Natural killer cell treated with Interleukin-12 subunit alpha and Interleukin-12 subunit beta and Interleukin-15 and Interleukin-18, amount 100 ng/mL, for 72 hours (primary cell): ENCODE results near the gene WRAP73. TPM values are rescaled to one million over a fixed set of nuclear protein-coding genes. Genes with fewer than 3 reads are reported as not detected.

Experiments used
- ATAC-seq, 2 donors: fragments of 150-1000 bp; cut with Tn5 transposase in 1 of 2; sonication (Bioruptor Pico), chemical (Tn5 transposase) in 1 of 2; 2 replicates each; pipeline ENCODE4 v1.10.0; 2021
- DNase-seq: peaks from one replicate; pipeline ENCODE4 v3.0.0; 2022; ENCODE audit warnings: low spot score
- H3K27ac Mint-ChIP-seq, 2 donors: 1 replicate in 1 of 2; 2 replicates in 1 of 2; pipeline ENCODE4 v1.8.0; 2022; ENCODE audit warnings: mixed read lengths in 2 of 2, mild to moderate bottlenecking in 1 of 2, moderate library complexity in 1 of 2
- H3K27me3 Mint-ChIP-seq, 2 donors: 1 replicate in 1 of 2; 2 replicates in 1 of 2; pipeline ENCODE4 v1.8.0; 2022; ENCODE audit warnings: mixed read lengths in 2 of 2
- H3K36me3 Mint-ChIP-seq: one replicate; pipeline ENCODE4 v1.8.0; 2022; ENCODE audit warnings: mixed read lengths
- H3K4me1 Mint-ChIP-seq, 2 donors: 1 replicate in 1 of 2; 2 replicates in 1 of 2; pipeline ENCODE4 v1.8.0; 2022; ENCODE audit warnings: low read depth in 2 of 2, mixed read lengths in 2 of 2, mild to moderate bottlenecking in 1 of 2
- H3K4me3 Mint-ChIP-seq: one replicate; pipeline ENCODE4 v1.8.0; 2022; ENCODE audit warnings: mixed read lengths
- H3K9me3 Mint-ChIP-seq: 2 replicates; pipeline ENCODE4 v1.8.0; 2022; ENCODE audit warnings: mixed read lengths
- total RNA-seq, 2 donors: library from RNA; stranded (reverse); gene quantifications; one replicate each; pipeline ENCODE4 v1.2.3, GENCODE V29; 2022

WRAP73 gene
- total RNA-seq, 2 donors from 2014 or later: 27.6 to 51.3 TPM

GRCh38 chr1:3677484-3677883 is 27.6 kb upstream of the WRAP73 start:
- Mint-ChIP-seq H3K27me3 (peaks cover 8 to 13% of the 10 kb centered on the region in 2 donors), H3K27ac (peak overlapping the region; percentile 47 to 66), H3K36me3 (no peaks in the 10 kb centered on the region), H3K4me1 (peaks cover 19 to 23% of the 10 kb centered on the region in 2 donors), H3K4me3 (peak overlapping the region; percentile 15), H3K9me3 (no peaks in the 10 kb centered on the region)
- DNase-seq (no peak), ATAC-seq (peak; percentile 13 to 17)

- peak; percentile 53 for DNase-seq
- peak overlapping the region in 1 of 2 donors; percentile 66 for H3K27ac Mint-ChIP-seq
- H3K27me3 Mint-ChIP-seq: peaks cover 8 to 13% of the 10 kb centered on the region in 2 donors
- H3K4me1 Mint-ChIP-seq: peaks cover 19 to 23% of the 10 kb centered on the region in 2 donors
- H3K4me3 Mint-ChIP-seq: peak overlapping the region; percentile 44
- ATAC-seq: peak; percentile 50 to 70
- no peaks in the 10 kb centered on the region for H3K36me3 Mint-ChIP-seq
- H3K9me3 Mint-ChIP-seq: no peaks in the 10 kb centered on the region
These were observed 26.9 kb upstream of the WRAP73 start for GRCh38 chr1:3676581-3677470.

- no peak for ATAC-seq
- H3K9me3 Mint-ChIP-seq: no peaks in the 10 kb centered on the region
- H3K27me3 Mint-ChIP-seq: peaks cover 8 to 16% of the 10 kb centered on the region in 2 donors
These were observed 25.5 kb upstream of the WRAP73 start for GRCh38 chr1:3675436-3675835.

GRCh38 chr1:3674100-3675094 is 24.5 kb upstream of the WRAP73 start:
- H3K9me3 Mint-ChIP-seq: no peaks in the 10 kb centered on the region
- H3K4me3 Mint-ChIP-seq: no peak overlapping the region
- H3K27me3 Mint-ChIP-seq: peaks cover under 1 to 9% of the 10 kb centered on the region in 2 donors
- H3K27ac Mint-ChIP-seq: no peak overlapping the region
- peaks cover 18% of the 10 kb centered on the region in 2 donors for H3K4me1 Mint-ChIP-seq
- no peak for ATAC-seq
- H3K36me3 Mint-ChIP-seq: no peaks in the 10 kb centered on the region
- DNase-seq: peak; percentile 57

More at GRCh38 chr1:3675436-3675835, 25.5 kb upstream of the WRAP73 start:
- peaks cover 19 to 23% of the 10 kb centered on the region in 2 donors for H3K4me1 Mint-ChIP-seq
- no peak overlapping the region for H3K4me3 Mint-ChIP-seq
- H3K27ac Mint-ChIP-seq: no peak overlapping the region
- no peaks in the 10 kb centered on the region for H3K36me3 Mint-ChIP-seq
- peak; percentile 39 for DNase-seq

GRCh38 chr1:3673381-3674099 is 23.6 kb upstream of the WRAP73 start:
- DNase-seq (peak; percentile 62), ATAC-seq (no peak)
- Mint-ChIP-seq H3K27me3 (peaks cover 2 to 8% of the 10 kb centered on the region in 2 donors), H3K4me3 (peak overlapping the region; percentile 3), H3K4me1 (peaks cover 15% of the 10 kb centered on the region in 2 donors), H3K36me3 (no peaks in the 10 kb centered on the region), H3K9me3 (no peaks in the 10 kb centered on the region), H3K27ac (no peak overlapping the region)

GRCh38 chr1:3672971-3673361 is 23.1 kb upstream of the WRAP73 start:
- no peak for ATAC-seq
- Mint-ChIP-seq H3K4me1 (peaks cover 12 to 20% of the 10 kb centered on the region in 2 donors), H3K27ac (no peak overlapping the region), H3K4me3 (peak overlapping the region; percentile 3), H3K27me3 (peaks cover 7 to 14% of the 10 kb centered on the region in 2 donors), H3K36me3 (no peaks in the 10 kb centered on the region), H3K9me3 (no peaks in the 10 kb centered on the region)
- DNase-seq: no peak

- Mint-ChIP-seq H3K4me3 (no peak overlapping the region), H3K27me3 (peaks cover 8 to 15% of the 10 kb centered on the region in 2 donors), H3K36me3 (no peaks in the 10 kb centered on the region), H3K4me1 (peaks cover 6 to 14% of the 10 kb centered on the region in 2 donors), H3K27ac (no peak overlapping the region), H3K9me3 (no peaks in the 10 kb centered on the region)
- DNase-seq (no peak), ATAC-seq (no peak)
These were observed 22.5 kb upstream of the WRAP73 start for GRCh38 chr1:3672231-3672970.

GRCh38 chr1:3671371-3672180 is 21.7 kb upstream of the WRAP73 start:
- no peaks in the 10 kb centered on the region for H3K36me3 Mint-ChIP-seq
- H3K4me1 Mint-ChIP-seq: peaks cover 0 to 10% of the 10 kb centered on the region in 2 donors
- H3K27me3 Mint-ChIP-seq: peaks cover 8 to 17% of the 10 kb centered on the region in 2 donors
- no peaks in the 10 kb centered on the region for H3K9me3 Mint-ChIP-seq
- H3K4me3 Mint-ChIP-seq: no peak overlapping the region
- no peak for ATAC-seq
- DNase-seq: no peak
- H3K27ac Mint-ChIP-seq: no peak overlapping the region

- no peak for DNase-seq
- H3K27ac Mint-ChIP-seq: no peak overlapping the region
- no peak for ATAC-seq
- peaks cover 8 to 15% of the 10 kb centered on the region in 2 donors for H3K27me3 Mint-ChIP-seq
- peaks cover 0 to 10% of the 10 kb centered on the region in 2 donors for H3K4me1 Mint-ChIP-seq
- no peaks in the 10 kb centered on the region for H3K9me3 Mint-ChIP-seq
- H3K36me3 Mint-ChIP-seq: no peaks in the 10 kb centered on the region
- H3K4me3 Mint-ChIP-seq: no peak overlapping the region
These were observed 20.9 kb upstream of the WRAP73 start for GRCh38 chr1:3670823-3671265.

- no peak overlapping the region for H3K27ac Mint-ChIP-seq
- ATAC-seq (no peak), DNase-seq (no peak)
- H3K9me3 Mint-ChIP-seq: no peaks in the 10 kb centered on the region
- peaks cover 8 to 15% of the 10 kb centered on the region in 2 donors for H3K27me3 Mint-ChIP-seq
- peaks cover 0 to 10% of the 10 kb centered on the region in 2 donors for H3K4me1 Mint-ChIP-seq
- no peak overlapping the region for H3K4me3 Mint-ChIP-seq
- H3K36me3 Mint-ChIP-seq: no peaks in the 10 kb centered on the region
These were observed 20.1 kb upstream of the WRAP73 start for GRCh38 chr1:3669971-3670431.

GRCh38 chr1:3669421-3669821 is 19.5 kb upstream of the WRAP73 start:
- Mint-ChIP-seq H3K4me3 (no peak overlapping the region), H3K36me3 (no peaks in the 10 kb centered on the region), H3K4me1 (peaks cover 0 to 10% of the 10 kb centered on the region in 2 donors), H3K27ac (no peak overlapping the region), H3K9me3 (no peaks in the 10 kb centered on the region), H3K27me3 (peaks cover 8 to 15% of the 10 kb centered on the region in 2 donors)
- ATAC-seq (no peak), DNase-seq (no peak)
